ENCODE measurements around the gene TRIP13.

DNA sequence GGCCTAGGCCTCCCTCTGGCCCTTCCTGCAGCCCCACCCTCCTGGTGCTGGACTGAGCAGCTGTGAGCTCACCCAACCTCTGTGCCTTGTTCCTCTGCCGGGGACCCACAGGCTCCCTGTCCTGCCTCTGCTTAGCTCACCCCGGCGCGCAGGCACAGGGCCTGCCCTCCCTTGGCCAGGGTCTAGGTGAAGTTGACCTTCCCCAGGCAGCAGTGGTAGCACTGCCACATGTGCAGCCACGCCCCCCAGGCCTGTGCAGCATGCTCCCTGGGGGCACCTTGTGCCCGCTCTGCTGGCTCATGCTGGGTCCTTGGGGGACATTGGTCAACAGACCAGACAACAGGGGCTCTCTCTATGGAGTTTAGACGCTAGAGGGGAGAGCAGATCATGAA, 18.1 kb downstream of the TRIP13 start:
- TF ChIP-seq CTCF (conservative IDR thresholded peaks at IDR 0.05; ENCODE audit: low read depth in 2 of 2) = no peak
- no peak for TF ChIP-seq EZH2phosphoT487 (IDR thresholded peaks at IDR 0.05; ENCODE audit: unreplicated experiment)
- TF ChIP-seq POLR2AphosphoS5 (IDR thresholded peaks at IDR 0.05; ENCODE audit: low read depth) = no peak; the same call in 1 of the 2 replicates
- TF ChIP-seq EZH2 (IDR thresholded peaks at IDR 0.05; ENCODE audit: low read depth, unreplicated experiment) = no peak
- no peak for TF ChIP-seq JUNB (IDR thresholded peaks at IDR 0.05; ENCODE audit: unreplicated experiment)
- no peak for TF ChIP-seq NANOG (IDR thresholded peaks at IDR 0.05; ENCODE audit: borderline replicate concordance)
- TF ChIP-seq, protein P1, sequence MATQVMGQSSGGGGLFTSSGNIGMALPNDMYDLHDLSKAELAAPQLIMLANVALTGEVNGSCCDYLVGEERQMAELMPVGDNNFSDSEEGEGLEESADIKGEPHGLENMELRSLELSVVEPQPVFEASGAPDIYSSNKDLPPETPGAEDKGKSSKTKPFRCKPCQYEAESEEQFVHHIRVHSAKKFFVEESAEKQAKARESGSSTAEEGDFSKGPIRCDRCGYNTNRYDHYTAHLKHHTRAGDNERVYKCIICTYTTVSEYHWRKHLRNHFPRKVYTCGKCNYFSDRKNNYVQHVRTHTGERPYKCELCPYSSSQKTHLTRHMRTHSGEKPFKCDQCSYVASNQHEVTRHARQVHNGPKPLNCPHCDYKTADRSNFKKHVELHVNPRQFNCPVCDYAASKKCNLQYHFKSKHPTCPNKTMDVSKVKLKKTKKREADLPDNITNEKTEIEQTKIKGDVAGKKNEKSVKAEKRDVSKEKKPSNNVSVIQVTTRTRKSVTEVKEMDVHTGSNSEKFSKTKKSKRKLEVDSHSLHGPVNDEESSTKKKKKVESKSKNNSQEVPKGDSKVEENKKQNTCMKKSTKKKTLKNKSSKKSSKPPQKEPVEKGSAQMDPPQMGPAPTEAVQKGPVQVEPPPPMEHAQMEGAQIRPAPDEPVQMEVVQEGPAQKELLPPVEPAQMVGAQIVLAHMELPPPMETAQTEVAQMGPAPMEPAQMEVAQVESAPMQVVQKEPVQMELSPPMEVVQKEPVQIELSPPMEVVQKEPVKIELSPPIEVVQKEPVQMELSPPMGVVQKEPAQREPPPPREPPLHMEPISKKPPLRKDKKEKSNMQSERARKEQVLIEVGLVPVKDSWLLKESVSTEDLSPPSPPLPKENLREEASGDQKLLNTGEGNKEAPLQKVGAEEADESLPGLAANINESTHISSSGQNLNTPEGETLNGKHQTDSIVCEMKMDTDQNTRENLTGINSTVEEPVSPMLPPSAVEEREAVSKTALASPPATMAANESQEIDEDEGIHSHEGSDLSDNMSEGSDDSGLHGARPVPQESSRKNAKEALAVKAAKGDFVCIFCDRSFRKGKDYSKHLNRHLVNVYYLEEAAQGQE (IDR thresholded peaks at IDR 0.05; ENCODE audit: unreplicated experiment) = no peak
- no peak for TF ChIP-seq ZNF331 (CRISPR knock-in tag; IDR thresholded peaks at IDR 0.05; ENCODE audit: low read depth)
- no peak for TF ChIP-seq ZNF114 (CRISPR knock-in tag; IDR thresholded peaks at IDR 0.05)
- no peak for TF ChIP-seq STAT1 (IDR thresholded peaks at IDR 0.05; ENCODE audit: unreplicated experiment)
- TF ChIP-seq, protein P2, sequence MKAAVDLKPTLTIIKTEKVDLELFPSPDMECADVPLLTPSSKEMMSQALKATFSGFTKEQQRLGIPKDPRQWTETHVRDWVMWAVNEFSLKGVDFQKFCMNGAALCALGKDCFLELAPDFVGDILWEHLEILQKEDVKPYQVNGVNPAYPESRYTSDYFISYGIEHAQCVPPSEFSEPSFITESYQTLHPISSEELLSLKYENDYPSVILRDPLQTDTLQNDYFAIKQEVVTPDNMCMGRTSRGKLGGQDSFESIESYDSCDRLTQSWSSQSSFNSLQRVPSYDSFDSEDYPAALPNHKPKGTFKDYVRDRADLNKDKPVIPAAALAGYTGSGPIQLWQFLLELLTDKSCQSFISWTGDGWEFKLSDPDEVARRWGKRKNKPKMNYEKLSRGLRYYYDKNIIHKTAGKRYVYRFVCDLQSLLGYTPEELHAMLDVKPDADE (IDR thresholded peaks at IDR 0.05) = no peak
- TF ChIP-seq CREB1 (CRISPR knock-in tag; IDR thresholded peaks at IDR 0.05; ENCODE audit: low read depth) = no peak
- no peak for TF ChIP-seq ZNF462 (CRISPR knock-in tag; IDR thresholded peaks at IDR 0.05)
